HepG2 (cell line): Measurements from ENCODE around the gene KNL1. TPM values are rescaled to one million over a fixed set of nuclear protein-coding genes. Genes with fewer than 3 reads are reported as not detected.

Experiments
- BORCS8-MEF2B ChIP-seq: sonication (generic); formaldehyde crosslinking; IDR thresholded peaks from 2 replicates; pipeline ENCODE4 v1.8.0; 2022; ENCODE audit warnings: mild to moderate bottlenecking, missing genetic modification reagents
- CBX1 ChIP-seq: IDR thresholded peaks from one replicate; pipeline ENCODE4 v1.6.1; 2016; ENCODE audit warnings: antibody characterized with exemption, low read depth
- DRAP1 ChIP-seq: IDR thresholded peaks from 2 replicates; pipeline ENCODE4 v1.6.1; 2016; ENCODE audit warnings: missing genetic modification reagents, missing compliant biosample characterization
- GFI1 ChIP-seq: sonication (generic); formaldehyde crosslinking; IDR thresholded peaks from 2 replicates; pipeline ENCODE4 v1.5.0; 2020; ENCODE audit warnings: missing genetic modification reagents, mild to moderate bottlenecking, borderline replicate concordance
- HDAC6 ChIP-seq: fragments of 200-600 bp; sonication (generic); IDR thresholded peaks from 2 replicates; pipeline ENCODE4 v1.7.0; 2017; ENCODE audit warnings: mild to moderate bottlenecking, antibody characterized with exemption, low read length, low read depth
- HOMEZ ChIP-seq: IDR thresholded peaks from 2 replicates; pipeline ENCODE4 v1.6.1; 2016; ENCODE audit warnings: low read depth
- HOXA5 ChIP-seq: sonication (generic); formaldehyde crosslinking; IDR thresholded peaks from 2 replicates; pipeline ENCODE4 v1.4.0; 2020; ENCODE audit warnings: missing genetic modification reagents
- IRF2 ChIP-seq: IDR thresholded peaks from 2 replicates; pipeline ENCODE4 v1.6.1; 2018; ENCODE audit warnings: missing genetic modification reagents, missing compliant biosample characterization
- KAT8 ChIP-seq: IDR thresholded peaks from 2 replicates; pipeline ENCODE4 v1.6.1; 2016; ENCODE audit warnings: missing genetic modification reagents, missing compliant biosample characterization
- KLF6 ChIP-seq: IDR thresholded peaks from 2 replicates; pipeline ENCODE4 v1.8.0; 2016; ENCODE audit warnings: missing biosample characterization, missing genetic modification reagents
- NFIC ChIP-seq: IDR thresholded peaks from 2 replicates; pipeline ENCODE4 v1.6.1; 2012; ENCODE audit warnings: mild to moderate bottlenecking, low read length, inconsistent platforms
- NR2F1 ChIP-seq, 2 experiments: fragments of 450-650 bp in 1 of 2; formaldehyde crosslinking in 1 of 2; IDR thresholded peaks; 2 replicates each; pipeline versions ENCODE4 v1.5.0 to v1.6.1; 2016 to 2020; ENCODE audit warnings: mild to moderate bottlenecking in 1 of 2, missing compliant biosample characterization in 1 of 2, missing genetic modification reagents in 1 of 2, moderate library complexity in 1 of 2
- NR2F6 ChIP-seq, 2 experiments: IDR thresholded peaks; 2 replicates each; pipeline ENCODE4 v1.6.1; 2016; ENCODE audit warnings: antibody characterized with exemption in 1 of 2, mild to moderate bottlenecking in 1 of 2
- POLR2AphosphoS5 ChIP-seq: IDR thresholded peaks from 2 replicates; pipeline ENCODE4 v1.6.1; 2012; ENCODE audit warnings: low read depth, low read length
- RFX1 ChIP-seq: fragments of 450-650 bp; IDR thresholded peaks from 2 replicates; pipeline ENCODE4 v1.6.1; 2017
- RFX3 ChIP-seq: IDR thresholded peaks from 2 replicates; pipeline ENCODE4 v1.6.1; 2016; ENCODE audit warnings: missing biosample characterization, missing genetic modification reagents
- RFX5 ChIP-seq: IDR thresholded peaks from 2 replicates; pipeline ENCODE4 v1.6.1; 2011; ENCODE audit warnings: low read depth, low read length, improper control_type of control experiment
- RFXANK ChIP-seq: IDR thresholded peaks from 2 replicates; pipeline ENCODE4 v1.6.1; 2016
- SOX6 ChIP-seq, 2 experiments: fragments of 450-650 bp in 1 of 2; sonication (generic) in 1 of 2; formaldehyde crosslinking in 1 of 2; IDR thresholded peaks; 2 replicates each; pipeline versions ENCODE4 v1.4.0 to v1.6.1; 2017 to 2020; ENCODE audit warnings: antibody characterized with exemption in 1 of 2, mild to moderate bottlenecking in 1 of 2, missing genetic modification reagents in 1 of 2
- SP2 ChIP-seq: sonication (generic); formaldehyde crosslinking; IDR thresholded peaks from 2 replicates; pipeline ENCODE4 v1.5.1; 2020; ENCODE audit warnings: mild to moderate bottlenecking, missing genetic modification reagents
- TSC22D2 ChIP-seq: sonication (generic); formaldehyde crosslinking; IDR thresholded peaks from 2 replicates; pipeline ENCODE4 v1.5.1; 2020; ENCODE audit warnings: missing genetic modification reagents, mild to moderate bottlenecking, borderline replicate concordance
- ZNF260 ChIP-seq: sonication (generic); formaldehyde crosslinking; IDR thresholded peaks from 2 replicates; pipeline ENCODE4 v1.4.0; 2020; ENCODE audit warnings: missing genetic modification reagents, low read depth, mild to moderate bottlenecking, borderline replicate concordance
- ZNF574 ChIP-seq: sonication (generic); formaldehyde crosslinking; IDR thresholded peaks from 2 replicates; pipeline ENCODE4 v1.4.0; 2020; ENCODE audit warnings: missing genetic modification reagents
- ZNF740 ChIP-seq: sonication (generic); formaldehyde crosslinking; IDR thresholded peaks from 2 replicates; pipeline ENCODE4 v1.4.0; 2020; ENCODE audit warnings: missing genetic modification reagents
- polyA plus RNA-seq, 8 experiments: library from polyadenylated mRNA; depleted of rRNA in 3 of 8; stranded (reverse) in 7 of 8; unstranded in 1 of 8; fragments of >200 nt; fragmentation: Illumina TruSeq in 4 of 8; extraction: Trizol in 4 of 8; gene quantifications; 2 replicates each; pipeline versions ENCODE4 v1.2.1 to v1.2.3, GENCODE V29; 2011 to 2016; ENCODE audit warnings: low read depth in 4 of 8, missing spikeins in 1 of 8, mixed read lengths in 1 of 8; ENCODE audit not compliant: insufficient read depth in 1 of 8
- total RNA-seq, 5 experiments: library from RNA; depleted of rRNA; stranded (reverse); fragments of >200 nt; fragmentation: Illumina TruSeq; extraction: Trizol; gene quantifications; 2 replicates each; pipeline ENCODE4 v1.2.3, GENCODE V29; 2016; ENCODE audit warnings: low read depth in 1 of 5
- TF ChIP-seq, protein P1 (sequence below): sonication (generic); formaldehyde crosslinking; IDR thresholded peaks from 2 replicates; pipeline ENCODE4 v1.4.0; 2020; ENCODE audit warnings: missing genetic modification reagents, borderline replicate concordance

Gene KNL1
- total and polyA plus RNA-seq, 2 of the 13 experiments (the other 11 are each of a cell fraction or from before 2014, with no cell fraction given): 8.0 to 21.4 TPM

- TF ChIP-seq, protein P1, sequence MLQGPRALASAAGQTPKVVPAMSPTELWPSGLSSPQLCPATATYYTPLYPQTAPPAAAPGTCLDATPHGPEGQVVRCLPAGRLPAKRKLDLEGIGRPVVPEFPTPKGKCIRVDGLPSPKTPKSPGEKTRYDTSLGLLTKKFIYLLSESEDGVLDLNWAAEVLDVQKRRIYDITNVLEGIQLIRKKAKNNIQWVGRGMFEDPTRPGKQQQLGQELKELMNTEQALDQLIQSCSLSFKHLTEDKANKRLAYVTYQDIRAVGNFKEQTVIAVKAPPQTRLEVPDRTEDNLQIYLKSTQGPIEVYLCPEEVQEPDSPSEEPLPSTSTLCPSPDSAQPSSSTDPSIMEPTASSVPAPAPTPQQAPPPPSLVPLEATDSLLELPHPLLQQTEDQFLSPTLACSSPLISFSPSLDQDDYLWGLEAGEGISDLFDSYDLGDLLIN (CRISPR knock-in tag): no peak
- TF ChIP-seq KAT8 (CRISPR knock-in tag) (peak; percentile 50; the same call in 1 of the 2 replicates), ZNF740 (CRISPR knock-in tag) (no peak), NR2F6 (IDR thresholded peaks at IDR 0.05) (peak; percentile 64), NR2F6 (CRISPR knock-in tag; IDR thresholded peaks at IDR 0.05) (peak; percentile 54; the same call in 1 of the 2 replicates), RFXANK (CRISPR knock-in tag) (peak; percentile 96), KLF6 (0 out of 2 replicates have a peak, but pooled peaks have one; percentile 32), SOX6 (IDR thresholded peaks at IDR 0.05) (no peak), SOX6 (CRISPR knock-in tag; IDR thresholded peaks at IDR 0.05) (peak; percentile 9; the same call in 1 of the 2 replicates), RFX3 (CRISPR knock-in tag) (peak; percentile 77), SP2 (peak; percentile 55; the same call in 1 of the 2 replicates), POLR2AphosphoS5 (peak; percentile 80), DRAP1 (CRISPR knock-in tag) (peak; percentile 90; the same call in 1 of the 2 replicates), ZNF260 (CRISPR knock-in tag) (no peak), HOXA5 (CRISPR knock-in tag) (peak; percentile 67; the same call in 1 of the 2 replicates), RFX5 (peak; percentile 96), TSC22D2 (0 out of 2 replicates have a peak, but pooled peaks have one; percentile 37), NFIC (0 out of 2 replicates have a peak, but pooled peaks have one; percentile 44), BORCS8-MEF2B (CRISPR knock-in tag) (no peak), HOMEZ (CRISPR knock-in tag) (0 out of 2 replicates have a peak, but pooled peaks have one; percentile 30), ZNF574 (CRISPR knock-in tag) (peak; percentile 41; the same call in 1 of the 2 replicates), GFI1 (CRISPR knock-in tag) (no peak), IRF2 (CRISPR knock-in tag) (peak; percentile 92), CBX1 (peak; percentile 82), NR2F1 (CRISPR knock-in tag; IDR thresholded peaks at IDR 0.05) (peak; percentile 5 to 70; a peak in 1 of 4 replicates), RFX1 (peak; percentile 70), HDAC6 (no peak)
Measured at GRCh38 chr15:40582726-40583246, 11.3 kb upstream of the KNL1 start (continued).
